Vagina (tissue), 2 donors: ENCODE results near the gene HMGB2.

ENCODE experiments used
- POLR2A ChIP-seq, 2 donors: fragments of 450-650 bp; IDR thresholded peaks; one replicate each; pipeline ENCODE4 v1.6.1; 2017; ENCODE audit warnings: antibody characterized with exemption in 2 of 2, mild to moderate bottlenecking in 2 of 2, moderate library complexity in 2 of 2
- TF ChIP-seq, protein P1 (sequence below), 3 experiments: fragments of 450-650 bp in 2 of 3; fragments of 200-600 bp in 1 of 3; sonication (generic) in 1 of 3; IDR thresholded peaks; one replicate each; pipeline ENCODE4 v1.5.1; 2017 to 2019; ENCODE audit warnings: antibody characterized with exemption in 3 of 3, mild to moderate bottlenecking in 2 of 3, moderate library complexity in 2 of 3

DNA sequence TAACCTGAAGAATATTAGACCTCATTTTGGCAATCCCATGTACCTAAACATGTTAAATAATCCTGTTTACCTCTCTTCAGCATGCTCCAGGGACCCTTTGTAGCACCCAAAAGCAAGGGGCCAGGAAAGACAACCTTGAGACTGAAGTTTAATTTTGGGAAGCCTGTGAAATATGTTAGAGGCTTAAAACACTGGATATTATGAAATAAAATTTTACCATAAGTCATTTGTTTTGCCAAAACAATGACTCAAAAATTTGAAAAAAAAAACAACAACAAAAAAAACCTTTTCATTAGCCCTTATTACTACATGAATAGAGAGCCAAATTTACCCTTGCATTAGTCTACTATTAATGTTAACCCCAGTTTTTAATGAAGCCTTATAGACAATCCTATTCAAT, 49.7 kb downstream of the HMGB2 start:
- TF ChIP-seq, protein P1, sequence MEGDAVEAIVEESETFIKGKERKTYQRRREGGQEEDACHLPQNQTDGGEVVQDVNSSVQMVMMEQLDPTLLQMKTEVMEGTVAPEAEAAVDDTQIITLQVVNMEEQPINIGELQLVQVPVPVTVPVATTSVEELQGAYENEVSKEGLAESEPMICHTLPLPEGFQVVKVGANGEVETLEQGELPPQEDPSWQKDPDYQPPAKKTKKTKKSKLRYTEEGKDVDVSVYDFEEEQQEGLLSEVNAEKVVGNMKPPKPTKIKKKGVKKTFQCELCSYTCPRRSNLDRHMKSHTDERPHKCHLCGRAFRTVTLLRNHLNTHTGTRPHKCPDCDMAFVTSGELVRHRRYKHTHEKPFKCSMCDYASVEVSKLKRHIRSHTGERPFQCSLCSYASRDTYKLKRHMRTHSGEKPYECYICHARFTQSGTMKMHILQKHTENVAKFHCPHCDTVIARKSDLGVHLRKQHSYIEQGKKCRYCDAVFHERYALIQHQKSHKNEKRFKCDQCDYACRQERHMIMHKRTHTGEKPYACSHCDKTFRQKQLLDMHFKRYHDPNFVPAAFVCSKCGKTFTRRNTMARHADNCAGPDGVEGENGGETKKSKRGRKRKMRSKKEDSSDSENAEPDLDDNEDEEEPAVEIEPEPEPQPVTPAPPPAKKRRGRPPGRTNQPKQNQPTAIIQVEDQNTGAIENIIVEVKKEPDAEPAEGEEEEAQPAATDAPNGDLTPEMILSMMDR (IDR thresholded peaks at IDR 0.05), result no peak
- TF ChIP-seq POLR2A (IDR thresholded peaks at IDR 0.05), result no peak
